SK-N-SH (cell line): Measurements from ENCODE around the gene SLC25A38. TPM values are rescaled to one million over a fixed set of nuclear protein-coding genes. Genes with fewer than 3 reads are reported as not detected.
"Not testable (repeated sequence)": the region's sequence is repeated elsewhere in the genome, so short reads cannot be mapped to it uniquely, and the experiment has no call there.

ENCODE experiments used
- CTCF ChIA-PET: fragments of 300-600, 350-600 bp; formaldehyde crosslinking; extraction: SDS; loops from one replicate; lab custom pipeline; 2021; lab: Yijun Ruan, JAX
- POLR2A ChIA-PET: fragments of 350-600 bp; sonication (Branson Sonifier 250); formaldehyde crosslinking; extraction: SDS; loops from one replicate; lab custom pipeline; 2020; ENCODE audit warnings: antibody characterized with exemption, inconsistent platforms; lab: Yijun Ruan, JAX
- DNase-seq: peaks from one replicate; pipeline ENCODE4 v3.0.0; 2012
- H2AFZ ChIP-seq: fragments of 200-600 bp; sonication (generic); 2 replicates; pipeline ENCODE4 v1.8.1; 2016; ENCODE audit warnings: antibody characterized with exemption, mild to moderate bottlenecking, low read depth
- H3F3A ChIP-seq: fragments of 200-600 bp; sonication (generic); replicated peaks from 2 replicates; pipeline ENCODE3; 2016; ENCODE audit warnings: antibody characterized with exemption, mild to moderate bottlenecking; ENCODE audit not compliant: insufficient read depth
- H3K27ac ChIP-seq, 2 experiments: fragments of 200-500 bp in 1 of 2; fragments of 200-600 bp in 1 of 2; sonication (Bioruptor generic) in 1 of 2; sonication (generic), shearing (Covaris generic) in 1 of 2; 2 replicates each; pipeline versions ENCODE4 v1.5.1 to v1.6.1; 2014 to 2016; ENCODE audit warnings: low read depth in 2 of 2, inconsistent platforms in 1 of 2, low read length in 1 of 2, mild to moderate bottlenecking in 1 of 2, mixed read lengths in 1 of 2
- H3K27me3 ChIP-seq: fragments of 200-600 bp; sonication (generic), shearing (Covaris generic); 2 replicates; pipeline ENCODE4 v1.6.1; 2016; ENCODE audit warnings: mixed run types; ENCODE audit not compliant: insufficient read depth
- H3K36me3 ChIP-seq, 2 experiments: fragments of 200-500 bp in 1 of 2; fragments of 200-600 bp in 1 of 2; sonication (Bioruptor generic) in 1 of 2; sonication (generic) in 1 of 2; replicated peaks in 1 of 2; 2 replicates each; pipeline versions ENCODE3 to v1.5.1; 2014 to 2016; ENCODE audit warnings: low read length in 1 of 2, mild to moderate bottlenecking in 1 of 2; ENCODE audit not compliant: insufficient read depth in 2 of 2, control insufficient read depth in 1 of 2
- H3K4me1 ChIP-seq, 2 experiments: fragments of 200-500 bp in 1 of 2; fragments of 200-600 bp in 1 of 2; sonication (Bioruptor generic) in 1 of 2; sonication (generic), shearing (Covaris generic) in 1 of 2; 2 replicates each; pipeline versions ENCODE4 v1.5.1 to v1.6.1; 2014 to 2016; ENCODE audit warnings: low read depth in 1 of 2, low read length in 1 of 2, mixed run types in 1 of 2; ENCODE audit not compliant: insufficient read depth in 2 of 2, control insufficient read depth in 1 of 2
- H3K4me2 ChIP-seq: fragments of 200-600 bp; sonication (generic), shearing (Covaris generic); 2 replicates; pipeline ENCODE4 v1.6.1; 2017; ENCODE audit warnings: mixed run types
- H3K4me3 ChIP-seq, 2 experiments: fragments of 200-500 bp in 1 of 2; fragments of 200-600 bp in 1 of 2; sonication (Bioruptor generic) in 1 of 2; sonication (generic), shearing (Covaris generic) in 1 of 2; 2 replicates each; pipeline versions ENCODE4 v1.5.1 to v1.8.1; 2014 to 2016; ENCODE audit warnings: low read depth in 2 of 2, inconsistent platforms in 1 of 2, low read length in 1 of 2, mild to moderate bottlenecking in 1 of 2, mixed read lengths in 1 of 2, moderate library complexity in 1 of 2
- H3K79me2 ChIP-seq: fragments of 200-600 bp; sonication (generic); 2 replicates; pipeline ENCODE4 v1.8.1; 2017; ENCODE audit warnings: mild to moderate bottlenecking; ENCODE audit not compliant: insufficient read depth
- H3K9ac ChIP-seq: fragments of 200-600 bp; sonication (generic); 2 replicates; pipeline ENCODE4 v1.6.1; 2017; ENCODE audit warnings: mixed run types
- H3K9me2 ChIP-seq: fragments of 200-600 bp; sonication (generic); 2 replicates; pipeline ENCODE4 v1.6.1; 2017; ENCODE audit warnings: mixed run types
- H3K9me3 ChIP-seq: fragments of 200-600 bp; sonication (generic); 2 replicates; pipeline ENCODE4 v1.6.1; 2017; ENCODE audit warnings: mixed run types, mild to moderate bottlenecking, moderate library complexity
- H4K20me1 ChIP-seq: fragments of 200-600 bp; sonication (generic); 2 replicates; pipeline ENCODE4 v1.6.1; 2017; ENCODE audit warnings: mild to moderate bottlenecking, mixed run types; ENCODE audit not compliant: insufficient read depth
- EP300 ChIP-seq, 2 experiments: IDR thresholded peaks; 2 replicates each; pipeline versions ENCODE4 v1.4.0 to v1.6.1; 2012; ENCODE audit warnings: borderline replicate concordance in 1 of 2, low read depth in 1 of 2, low read length in 1 of 2
- EZH2phosphoT487 ChIP-seq: fragments of 200-600 bp; sonication (generic); IDR thresholded peaks from 2 replicates; pipeline ENCODE4 v1.6.1; 2017; ENCODE audit warnings: low read depth, mixed run types, mild to moderate bottlenecking, antibody characterized with exemption, moderate library complexity, borderline replicate concordance
- FOSL2 ChIP-seq: IDR thresholded peaks from 2 replicates; pipeline ENCODE4 v1.4.0; 2012; ENCODE audit warnings: low read depth, mild to moderate bottlenecking, moderate library complexity, borderline replicate concordance
- GATA2 ChIP-seq: sonication (generic); formaldehyde crosslinking; IDR thresholded peaks from 2 replicates; pipeline ENCODE4 v1.5.0; 2020; ENCODE audit warnings: mild to moderate bottlenecking, missing genetic modification reagents
- JUND ChIP-seq: IDR thresholded peaks from 2 replicates; pipeline ENCODE4 v1.4.0; 2012
- MEF2A ChIP-seq: IDR thresholded peaks from 2 replicates; pipeline ENCODE4 v1.4.0; 2012; ENCODE audit warnings: low read depth, borderline replicate concordance
- NRF1 ChIP-seq: IDR thresholded peaks from 2 replicates; pipeline ENCODE4 v1.6.1; 2012; ENCODE audit warnings: low read depth, mild to moderate bottlenecking, low read length
- POLR2AphosphoS5 ChIP-seq: IDR thresholded peaks from 2 replicates; pipeline ENCODE4 v1.6.1; 2012; ENCODE audit warnings: low read depth, low read length
- RCOR1 ChIP-seq: fragments of 150-350 bp; IDR thresholded peaks from 2 replicates; pipeline ENCODE4 v1.6.1; 2017; ENCODE audit warnings: antibody characterized with exemption, low read length
- RFX5 ChIP-seq: IDR thresholded peaks from 2 replicates; pipeline ENCODE4 v1.6.1; 2012; ENCODE audit warnings: mild to moderate bottlenecking, improper control_type of control experiment, low read length
- RXRA ChIP-seq: IDR thresholded peaks from 2 replicates; pipeline ENCODE4 v1.4.0; 2012; ENCODE audit warnings: low read depth, mild to moderate bottlenecking, borderline replicate concordance
- TAF1 ChIP-seq: IDR thresholded peaks from 2 replicates; pipeline ENCODE4 v1.6.1; 2012; ENCODE audit warnings: low read depth, mild to moderate bottlenecking, low read length, moderate library complexity, borderline replicate concordance
- TEAD4 ChIP-seq: IDR thresholded peaks from 2 replicates; pipeline ENCODE4 v1.4.0; 2012; ENCODE audit warnings: mild to moderate bottlenecking, borderline replicate concordance; ENCODE audit not compliant: insufficient read depth
- YY1 ChIP-seq: IDR thresholded peaks from 2 replicates; pipeline ENCODE4 v1.4.0; 2012; ENCODE audit warnings: low read depth, mild to moderate bottlenecking
- WGBS: methylation state at CpG from one replicate; pipeline ENCODE4 v1.1.6; 2017; ENCODE audit warnings: low lambda C conversion rate; 5-methylcytosine and 5-hydroxymethylcytosine counted together
- polyA plus RNA-seq, 3 experiments: library from polyadenylated mRNA; depleted of rRNA; stranded (reverse); fragments of >200 nt; gene quantifications; 2 replicates each; pipeline ENCODE4 v1.2.3, GENCODE V29; 2012
- TF ChIP-seq, protein P1 (sequence below): IDR thresholded peaks from 2 replicates; pipeline ENCODE4 v1.6.1; 2012; ENCODE audit warnings: mild to moderate bottlenecking, low read depth, low read length, moderate library complexity
- TF ChIP-seq, protein P2 (sequence below): IDR thresholded peaks from 2 replicates; pipeline ENCODE4 v1.4.0; 2012; ENCODE audit warnings: low read depth, borderline replicate concordance
- TF ChIP-seq, protein P3 (sequence below): IDR thresholded peaks from 2 replicates; pipeline ENCODE4 v1.4.0; 2012; ENCODE audit warnings: low read depth
- TF ChIP-seq, protein P4 (sequence below): fragments of 150-350 bp; IDR thresholded peaks from 2 replicates; pipeline ENCODE4 v1.6.1; 2016; ENCODE audit warnings: mild to moderate bottlenecking, low read depth, low read length
- TF ChIP-seq, protein P5 (sequence below): fragments of 150-350 bp; IDR thresholded peaks from 2 replicates; pipeline ENCODE4 v1.6.1; 2017; ENCODE audit warnings: antibody characterized with exemption, low read length, low read depth, borderline replicate concordance

Gene SLC25A38
- polyA plus RNA-seq, 1 of the 3 experiments (the other 2 are of a cell fraction): 34.9 TPM

DNA sequence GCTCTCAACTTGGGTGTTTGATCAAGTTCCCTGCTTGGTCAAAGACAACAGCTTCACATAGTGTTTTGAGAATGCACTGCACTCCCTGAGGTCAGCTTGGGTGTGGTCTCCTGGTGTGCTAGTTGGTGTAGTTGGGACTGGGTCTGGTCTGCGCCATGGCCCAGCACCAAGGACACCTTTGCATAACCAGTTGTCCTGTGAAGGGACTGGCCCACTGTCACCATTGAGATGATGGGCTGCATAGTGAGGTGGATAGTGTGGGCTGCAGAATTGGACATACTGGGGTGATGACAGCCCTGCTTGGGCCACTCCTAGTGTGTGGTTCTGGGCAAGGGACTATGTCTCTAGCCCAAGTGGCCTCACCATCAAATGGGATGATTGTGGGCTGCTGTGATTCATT, 32.8 kb downstream of the SLC25A38 start:
- ChIA-PET CTCF (interaction anchor here (1.0 to 7.1 kb wide), 6 partner anchors 8 to 763 kb away, joined by 3 to 45 read pairs (median 8); partner anchors contain the start of gene RPSA), POLR2A (interaction anchor here (2.0 kb wide), 1 partner anchor 8 kb away, joined by 11 read pairs; the partner anchor contains the start of gene RPSA)
- no peak overlapping the region for H3K4me3 ChIP-seq
- H3K27ac ChIP-seq: no peak overlapping the region
- H2AFZ ChIP-seq: no peak overlapping the region
- H3K9ac ChIP-seq: no peak overlapping the region
- peaks cover 6% of the 10 kb centered on the region; the same call in 1 of the 2 replicates for H3K79me2 ChIP-seq
- H3K36me3 ChIP-seq: peaks cover 23 to 35% of the 10 kb centered on the region in 2 experiments
- H3K9me2 ChIP-seq: no peaks in the 10 kb centered on the region
- H3K4me2 ChIP-seq: no peak overlapping the region
- peaks cover 29% of the 10 kb centered on the region for H4K20me1 ChIP-seq
- H3K27me3 ChIP-seq: no peaks in the 10 kb centered on the region
- H3K4me1 ChIP-seq: peaks cover 0 to 3% of the 10 kb centered on the region in 2 experiments; a peak in 1 of 4 replicates
- no peaks in the 10 kb centered on the region for H3K9me3 ChIP-seq
- no CpG with 5 or more reads among the region's 1 CpG for WGBS
- TF ChIP-seq, protein P1, sequence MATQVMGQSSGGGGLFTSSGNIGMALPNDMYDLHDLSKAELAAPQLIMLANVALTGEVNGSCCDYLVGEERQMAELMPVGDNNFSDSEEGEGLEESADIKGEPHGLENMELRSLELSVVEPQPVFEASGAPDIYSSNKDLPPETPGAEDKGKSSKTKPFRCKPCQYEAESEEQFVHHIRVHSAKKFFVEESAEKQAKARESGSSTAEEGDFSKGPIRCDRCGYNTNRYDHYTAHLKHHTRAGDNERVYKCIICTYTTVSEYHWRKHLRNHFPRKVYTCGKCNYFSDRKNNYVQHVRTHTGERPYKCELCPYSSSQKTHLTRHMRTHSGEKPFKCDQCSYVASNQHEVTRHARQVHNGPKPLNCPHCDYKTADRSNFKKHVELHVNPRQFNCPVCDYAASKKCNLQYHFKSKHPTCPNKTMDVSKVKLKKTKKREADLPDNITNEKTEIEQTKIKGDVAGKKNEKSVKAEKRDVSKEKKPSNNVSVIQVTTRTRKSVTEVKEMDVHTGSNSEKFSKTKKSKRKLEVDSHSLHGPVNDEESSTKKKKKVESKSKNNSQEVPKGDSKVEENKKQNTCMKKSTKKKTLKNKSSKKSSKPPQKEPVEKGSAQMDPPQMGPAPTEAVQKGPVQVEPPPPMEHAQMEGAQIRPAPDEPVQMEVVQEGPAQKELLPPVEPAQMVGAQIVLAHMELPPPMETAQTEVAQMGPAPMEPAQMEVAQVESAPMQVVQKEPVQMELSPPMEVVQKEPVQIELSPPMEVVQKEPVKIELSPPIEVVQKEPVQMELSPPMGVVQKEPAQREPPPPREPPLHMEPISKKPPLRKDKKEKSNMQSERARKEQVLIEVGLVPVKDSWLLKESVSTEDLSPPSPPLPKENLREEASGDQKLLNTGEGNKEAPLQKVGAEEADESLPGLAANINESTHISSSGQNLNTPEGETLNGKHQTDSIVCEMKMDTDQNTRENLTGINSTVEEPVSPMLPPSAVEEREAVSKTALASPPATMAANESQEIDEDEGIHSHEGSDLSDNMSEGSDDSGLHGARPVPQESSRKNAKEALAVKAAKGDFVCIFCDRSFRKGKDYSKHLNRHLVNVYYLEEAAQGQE: no peak
- no peak for TF ChIP-seq YY1
- no peak for TF ChIP-seq JUND
- no peak for TF ChIP-seq EP300 (IDR thresholded peaks at IDR 0.05; ENCODE audit: borderline replicate concordance in 1 of 2, low read depth in 1 of 2, low read length in 1 of 2)
- TF ChIP-seq FOSL2: no peak
- TF ChIP-seq, protein P2, sequence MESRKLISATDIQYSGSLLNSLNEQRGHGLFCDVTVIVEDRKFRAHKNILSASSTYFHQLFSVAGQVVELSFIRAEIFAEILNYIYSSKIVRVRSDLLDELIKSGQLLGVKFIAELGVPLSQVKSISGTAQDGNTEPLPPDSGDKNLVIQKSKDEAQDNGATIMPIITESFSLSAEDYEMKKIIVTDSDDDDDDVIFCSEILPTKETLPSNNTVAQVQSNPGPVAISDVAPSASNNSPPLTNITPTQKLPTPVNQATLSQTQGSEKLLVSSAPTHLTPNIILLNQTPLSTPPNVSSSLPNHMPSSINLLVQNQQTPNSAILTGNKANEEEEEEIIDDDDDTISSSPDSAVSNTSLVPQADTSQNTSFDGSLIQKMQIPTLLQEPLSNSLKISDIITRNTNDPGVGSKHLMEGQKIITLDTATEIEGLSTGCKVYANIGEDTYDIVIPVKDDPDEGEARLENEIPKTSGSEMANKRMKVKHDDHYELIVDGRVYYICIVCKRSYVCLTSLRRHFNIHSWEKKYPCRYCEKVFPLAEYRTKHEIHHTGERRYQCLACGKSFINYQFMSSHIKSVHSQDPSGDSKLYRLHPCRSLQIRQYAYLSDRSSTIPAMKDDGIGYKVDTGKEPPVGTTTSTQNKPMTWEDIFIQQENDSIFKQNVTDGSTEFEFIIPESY: no peak
- no peak for TF ChIP-seq MEF2A
- no peak for TF ChIP-seq TEAD4
- no peak for TF ChIP-seq TAF1
- TF ChIP-seq, protein P3, sequence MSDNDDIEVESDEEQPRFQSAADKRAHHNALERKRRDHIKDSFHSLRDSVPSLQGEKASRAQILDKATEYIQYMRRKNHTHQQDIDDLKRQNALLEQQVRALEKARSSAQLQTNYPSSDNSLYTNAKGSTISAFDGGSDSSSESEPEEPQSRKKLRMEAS: no peak
- TF ChIP-seq EZH2phosphoT487: no peak
- TF ChIP-seq GATA2: no peak
- no peak for TF ChIP-seq NRF1
- TF ChIP-seq, protein P4, sequence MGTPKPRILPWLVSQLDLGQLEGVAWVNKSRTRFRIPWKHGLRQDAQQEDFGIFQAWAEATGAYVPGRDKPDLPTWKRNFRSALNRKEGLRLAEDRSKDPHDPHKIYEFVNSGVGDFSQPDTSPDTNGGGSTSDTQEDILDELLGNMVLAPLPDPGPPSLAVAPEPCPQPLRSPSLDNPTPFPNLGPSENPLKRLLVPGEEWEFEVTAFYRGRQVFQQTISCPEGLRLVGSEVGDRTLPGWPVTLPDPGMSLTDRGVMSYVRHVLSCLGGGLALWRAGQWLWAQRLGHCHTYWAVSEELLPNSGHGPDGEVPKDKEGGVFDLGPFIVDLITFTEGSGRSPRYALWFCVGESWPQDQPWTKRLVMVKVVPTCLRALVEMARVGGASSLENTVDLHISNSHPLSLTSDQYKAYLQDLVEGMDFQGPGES: no peak
- no peak for TF ChIP-seq RCOR1
- TF ChIP-seq, protein P5, sequence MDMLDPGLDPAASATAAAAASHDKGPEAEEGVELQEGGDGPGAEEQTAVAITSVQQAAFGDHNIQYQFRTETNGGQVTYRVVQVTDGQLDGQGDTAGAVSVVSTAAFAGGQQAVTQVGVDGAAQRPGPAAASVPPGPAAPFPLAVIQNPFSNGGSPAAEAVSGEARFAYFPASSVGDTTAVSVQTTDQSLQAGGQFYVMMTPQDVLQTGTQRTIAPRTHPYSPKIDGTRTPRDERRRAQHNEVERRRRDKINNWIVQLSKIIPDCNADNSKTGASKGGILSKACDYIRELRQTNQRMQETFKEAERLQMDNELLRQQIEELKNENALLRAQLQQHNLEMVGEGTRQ: no peak
- TF ChIP-seq POLR2AphosphoS5: no peak
- TF ChIP-seq RXRA: no peak
- TF ChIP-seq RFX5: no peak
- TF ChIP-seq, all 33 proteins: peak for 0
- DNase-seq: no peak
- peaks cover 47% of the 10 kb centered on the region for H3F3A ChIP-seq

DNA sequence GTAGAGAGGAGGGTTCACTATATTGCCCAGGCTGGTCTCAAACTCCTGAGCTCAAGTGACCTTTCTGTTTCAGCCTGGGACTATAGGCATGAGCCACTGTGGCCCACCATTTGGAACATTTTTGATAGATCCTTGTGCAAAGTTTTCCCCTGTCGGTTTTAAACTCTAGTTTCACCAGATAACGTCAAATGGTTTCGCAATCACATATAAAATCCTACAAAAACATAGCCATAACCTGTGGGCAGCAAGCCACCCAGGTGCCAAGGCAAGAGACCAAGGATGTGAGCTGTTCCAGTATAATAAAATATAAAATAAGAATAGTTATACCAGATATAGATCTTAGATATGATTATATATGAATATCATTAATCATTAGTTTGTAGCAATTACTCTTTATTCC, 33.8 kb downstream of the SLC25A38 start:
- DNase-seq, H3K9me3 ChIP-seq, H3K9ac ChIP-seq, H3K79me2 ChIP-seq, H3K27me3 ChIP-seq, H3K27ac ChIP-seq, H2AFZ ChIP-seq, H3K4me1 ChIP-seq, H3K9me2 ChIP-seq, H3K4me2 ChIP-seq: not testable (repeated sequence)
- Histone ChIP-seq H3K36me3 (peaks cover 13 to 25% of the 10 kb centered on the region in 2 experiments), H4K20me1 (peaks cover 19% of the 10 kb centered on the region), H3K4me3 (peak overlapping the region in 1 of 2 experiments; percentile 43; a peak in 1 of 4 replicates), H3F3A (peaks cover 37% of the 10 kb centered on the region)
- 40% methylated on average over 3 of the region's 3 CpGs for WGBS
- ChIA-PET CTCF (interaction anchor here (0.6 to 7.1 kb wide), 12 partner anchors 8 to 762 kb away, joined by 3 to 45 read pairs (median 3); partner anchors contain the start of gene RPSA), POLR2A (interaction anchor here (2.0 kb wide), 1 partner anchor 9 kb away, joined by 11 read pairs; the partner anchor contains the start of gene RPSA)
